ENCODE results near the gene GFRA3.

GFRA3 gene

DNA sequence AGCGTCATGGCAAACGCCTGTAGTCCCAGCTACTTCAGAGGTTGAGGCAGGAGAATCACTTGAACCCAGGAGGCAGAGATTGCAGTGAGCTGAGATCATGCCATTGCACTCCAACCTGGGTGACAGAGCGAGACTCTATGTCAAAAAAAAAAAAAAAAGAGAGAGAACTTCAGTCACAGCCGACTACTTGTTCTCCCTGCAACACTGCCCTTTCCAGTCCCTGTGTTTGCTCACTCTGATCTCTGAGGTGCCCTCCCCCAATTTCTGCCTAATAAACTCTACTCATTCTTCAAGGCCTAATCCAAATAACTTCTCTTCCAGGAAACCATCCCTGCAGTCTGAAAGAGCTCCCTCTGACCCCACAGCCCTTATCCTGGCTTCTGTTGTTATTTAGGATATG is 28.1 kb downstream of the GFRA3 start:
- DNase-seq = no peak

DNA sequence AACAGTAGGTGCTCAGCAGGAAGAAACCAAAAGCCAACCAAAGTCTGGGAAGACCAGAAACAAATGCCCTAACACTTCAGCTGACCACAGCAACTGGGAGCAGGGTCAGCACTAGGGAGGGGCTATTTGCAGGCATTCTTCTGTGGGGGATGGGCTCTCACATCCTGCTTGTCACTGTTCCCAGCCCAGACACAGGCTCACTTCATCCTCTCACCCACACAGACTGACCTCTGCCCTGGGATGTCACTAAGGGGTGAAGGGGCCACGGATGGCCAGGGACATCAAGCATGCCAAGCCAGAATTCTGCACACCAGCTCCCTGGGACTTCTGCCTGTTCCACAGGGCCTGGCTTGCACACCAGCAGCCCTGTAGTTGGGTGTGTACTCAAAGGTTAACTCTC is 28.7 kb downstream of the GFRA3 start:
- DNase-seq = no peak

DNA sequence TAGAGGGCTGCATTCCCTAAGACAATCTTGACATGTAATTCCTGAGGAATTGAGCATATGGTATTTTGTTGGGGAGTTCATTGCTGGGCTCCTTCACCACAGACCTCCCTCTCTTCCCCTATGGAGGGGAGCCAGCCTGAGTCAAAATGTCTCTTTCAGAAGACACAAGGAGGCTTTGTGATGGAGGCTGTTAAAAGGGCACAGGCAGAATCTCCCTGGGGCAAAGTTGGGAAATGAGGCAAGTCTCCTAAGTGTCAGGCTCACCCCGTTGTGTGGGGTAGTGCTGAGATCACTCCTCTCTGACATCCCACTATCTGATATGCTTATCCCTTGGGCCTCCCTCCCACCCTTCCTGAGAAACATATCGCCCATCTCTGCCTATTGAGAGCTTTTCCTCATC is 30.6 kb downstream of the GFRA3 start:
- DNase-seq = no peak

DNA sequence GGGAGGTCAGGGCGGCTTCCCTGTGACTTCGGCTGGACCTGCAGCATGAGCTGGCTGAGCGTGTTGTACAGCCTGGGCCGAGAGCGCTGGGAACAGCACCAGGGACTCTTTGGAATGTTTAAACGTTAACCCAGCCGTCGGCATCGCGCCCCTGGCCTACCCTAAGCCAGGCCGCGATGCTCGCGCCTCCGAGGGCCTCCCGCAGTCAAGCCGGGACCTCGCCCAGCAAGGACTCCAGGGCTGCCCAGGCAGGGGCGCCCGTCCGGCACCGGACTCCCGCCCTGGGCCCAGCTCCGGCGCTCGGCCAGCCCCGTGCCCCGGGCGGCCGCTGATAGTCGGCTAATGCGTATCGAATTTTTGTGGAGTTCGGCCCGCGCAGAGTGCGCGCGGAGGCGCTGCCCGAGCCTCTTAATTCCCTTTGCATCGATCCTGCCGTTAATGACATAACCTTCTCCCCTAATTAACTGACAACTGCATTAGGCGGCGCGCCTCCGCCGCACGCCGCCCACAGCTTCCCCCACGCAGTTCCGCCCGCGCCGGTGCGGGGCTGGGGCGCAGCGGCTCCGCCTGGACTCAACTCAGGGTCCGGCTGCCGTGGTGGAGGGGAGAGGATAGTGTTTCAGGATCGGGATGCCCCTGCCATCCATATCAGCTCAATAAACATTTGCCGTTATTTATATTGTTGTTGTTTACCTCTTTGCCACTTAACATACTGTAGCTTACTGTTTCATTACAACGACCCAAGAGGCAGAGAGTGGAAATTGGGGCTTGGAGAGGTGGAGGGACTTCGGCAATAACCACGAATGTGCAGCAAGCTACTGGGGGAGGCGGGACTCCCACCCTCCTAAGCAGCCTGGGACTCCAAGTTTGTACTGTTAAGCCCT is 32.5 kb downstream of the GFRA3 start:
- peak; percentile 6 for DNase-seq

DNA sequence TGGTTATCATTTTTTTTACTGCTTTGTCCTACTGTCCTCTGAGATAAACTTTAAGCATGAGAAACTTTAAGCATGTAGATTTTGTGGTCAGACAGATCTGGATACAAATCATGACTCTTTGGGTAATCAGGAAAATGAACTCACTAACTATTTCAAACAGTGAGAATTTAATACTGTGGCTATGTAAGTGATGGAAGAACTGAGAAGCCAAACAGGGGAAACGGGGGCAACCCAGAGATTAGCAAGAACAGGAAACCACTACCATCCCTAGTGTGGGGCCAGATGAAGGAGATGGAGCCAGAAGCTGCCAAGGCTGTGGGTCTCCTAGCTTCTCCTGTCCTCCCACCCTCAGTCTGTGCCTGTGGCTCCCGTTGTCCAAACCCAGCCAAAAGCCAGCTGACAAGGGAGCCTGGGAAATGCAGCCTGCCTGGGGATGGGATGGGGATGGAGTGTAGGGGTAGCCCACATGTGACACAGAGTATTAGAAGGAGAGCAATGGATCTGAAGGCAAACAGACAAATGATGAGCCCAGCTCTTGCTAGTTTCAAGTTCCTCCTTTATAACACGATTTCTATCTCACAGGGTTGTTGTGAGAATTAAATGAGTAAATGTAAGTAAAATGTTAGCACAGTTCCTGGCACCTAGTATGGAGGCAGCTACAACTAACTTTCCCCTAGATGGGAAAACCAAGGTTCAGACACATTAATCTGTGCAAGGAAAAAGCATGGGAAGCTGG is 33.6 kb downstream of the GFRA3 start:
- peak; percentile 4 for DNase-seq

DNA sequence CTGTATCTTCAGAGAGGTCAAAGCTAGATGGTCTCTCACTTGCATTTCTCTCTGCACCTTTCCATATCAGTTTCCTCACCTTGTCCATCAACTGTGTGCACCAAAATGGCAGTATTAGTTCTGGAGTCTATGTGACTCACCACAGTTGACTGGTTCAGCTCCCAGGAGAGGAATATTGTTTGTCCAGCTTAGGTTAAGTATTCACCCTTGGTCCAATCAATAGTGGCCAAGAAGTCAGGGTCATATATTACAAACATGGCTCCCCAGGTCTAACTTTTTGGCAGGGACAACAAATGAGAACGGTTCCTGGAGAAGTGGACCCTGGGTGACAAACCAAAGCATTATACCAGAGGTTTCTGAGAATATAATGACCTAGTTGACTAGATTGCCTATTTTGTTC is 36.4 kb downstream of the GFRA3 start:
- no peak for DNase-seq

DNA sequence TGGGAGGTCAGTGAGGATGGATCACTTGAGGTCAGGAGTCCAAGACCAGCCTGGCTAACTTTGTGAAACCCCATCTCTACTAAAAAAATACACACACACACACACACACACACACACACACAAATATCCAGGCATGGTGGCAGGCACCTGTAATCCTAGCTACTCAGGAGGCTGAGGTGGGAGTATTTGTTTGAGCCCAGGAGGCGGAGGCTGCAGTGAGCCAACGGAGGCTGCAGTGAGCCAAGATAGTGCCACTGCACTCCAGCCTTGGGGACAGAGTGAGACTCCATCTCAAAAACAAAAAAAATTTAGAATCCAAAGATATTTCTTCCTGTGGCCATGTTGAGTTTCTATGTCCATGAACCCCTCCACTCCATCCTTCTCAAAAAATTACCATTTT is 39.8 kb downstream of the GFRA3 start:
- no peak for DNase-seq

DNA sequence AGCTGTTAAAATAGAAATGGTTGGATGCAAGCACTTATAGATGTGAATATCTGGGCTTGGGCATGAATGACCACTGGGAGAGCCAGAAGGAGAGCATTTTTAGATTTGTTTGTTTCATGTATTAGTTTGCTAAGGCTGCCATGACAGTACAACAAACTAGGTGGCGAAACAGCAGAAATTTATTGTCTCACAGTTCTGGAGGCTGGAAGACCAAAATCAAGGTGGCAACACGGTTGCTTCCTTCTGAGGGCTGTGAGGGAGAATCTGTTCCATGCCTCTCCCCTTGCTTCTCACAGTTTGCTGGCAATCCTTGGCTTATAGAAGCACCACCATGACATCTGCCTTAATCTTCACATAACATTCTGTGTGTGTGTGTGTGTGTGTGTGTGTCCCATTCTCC is 41.1 kb downstream of the GFRA3 start:
- no peak for DNase-seq

DNA sequence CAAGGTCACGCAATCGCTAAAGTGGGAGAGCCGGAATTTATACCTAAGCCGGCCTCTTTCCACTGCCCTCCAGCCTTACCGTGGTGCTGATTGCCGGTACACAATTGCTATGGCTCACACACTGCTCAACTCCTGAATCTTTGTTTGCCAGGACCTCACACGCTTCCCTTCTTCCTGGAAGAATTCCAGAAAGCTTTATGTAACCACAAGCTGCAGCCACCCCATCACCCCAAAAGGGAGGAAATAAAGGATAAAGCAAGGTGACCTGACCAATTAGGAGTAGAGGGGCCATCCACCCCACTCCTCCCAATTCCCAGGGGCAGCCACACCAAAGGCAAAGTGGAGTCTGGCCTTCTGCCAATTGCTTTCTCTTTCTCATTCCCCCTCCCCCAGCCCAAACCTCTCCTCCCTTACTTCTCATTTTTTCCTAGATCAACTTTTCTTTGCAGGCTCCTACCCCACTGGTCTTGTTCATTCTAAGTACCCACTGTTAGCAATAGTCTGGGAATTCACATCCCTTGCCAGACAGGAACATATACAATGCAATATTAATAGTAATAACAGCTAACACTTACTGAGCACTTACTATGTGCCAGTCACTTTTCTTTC is 43.3 kb downstream of the GFRA3 start:
- peak; percentile 22 for DNase-seq

DNA sequence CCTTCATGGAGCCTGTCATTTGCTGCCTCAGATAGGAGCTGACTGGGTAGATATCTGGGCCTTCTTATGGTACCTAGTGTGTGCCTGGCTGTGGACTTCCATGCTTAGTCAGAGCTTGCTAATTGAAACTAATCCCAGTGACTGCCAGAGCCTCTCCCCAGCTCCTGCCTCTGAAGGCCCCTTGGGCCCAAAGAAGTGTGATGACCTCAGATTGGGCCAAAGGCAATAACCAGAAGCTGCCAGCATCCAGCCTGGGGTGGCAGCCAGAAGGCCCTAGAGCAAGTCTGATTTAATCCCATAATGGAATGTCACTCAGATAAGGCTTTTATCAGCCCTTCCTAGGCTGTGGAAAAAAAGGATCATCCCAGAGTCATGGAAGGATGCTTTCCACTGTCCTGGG is 44.2 kb downstream of the GFRA3 start:
- DNase-seq = no peak

DNA sequence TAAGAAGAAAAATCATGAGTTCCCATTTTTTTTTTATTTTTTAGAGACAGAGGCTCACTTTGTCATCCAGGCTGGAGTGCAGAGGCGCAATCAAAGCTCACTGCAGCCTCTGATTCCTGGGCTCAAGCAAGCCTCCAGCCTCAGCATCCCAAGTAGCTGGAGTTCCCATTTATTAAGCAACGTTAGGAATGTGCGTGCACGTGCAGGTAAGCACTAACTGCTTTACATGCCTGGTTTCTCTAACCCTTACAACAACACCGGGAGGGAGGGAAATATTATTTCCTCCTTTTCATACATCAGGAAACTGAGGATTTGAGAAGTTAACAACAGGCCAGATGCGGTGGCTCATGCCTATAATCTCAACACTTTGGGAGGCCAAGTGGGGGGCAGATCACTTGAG is 45.0 kb downstream of the GFRA3 start:
- DNase-seq = no peak

DNA sequence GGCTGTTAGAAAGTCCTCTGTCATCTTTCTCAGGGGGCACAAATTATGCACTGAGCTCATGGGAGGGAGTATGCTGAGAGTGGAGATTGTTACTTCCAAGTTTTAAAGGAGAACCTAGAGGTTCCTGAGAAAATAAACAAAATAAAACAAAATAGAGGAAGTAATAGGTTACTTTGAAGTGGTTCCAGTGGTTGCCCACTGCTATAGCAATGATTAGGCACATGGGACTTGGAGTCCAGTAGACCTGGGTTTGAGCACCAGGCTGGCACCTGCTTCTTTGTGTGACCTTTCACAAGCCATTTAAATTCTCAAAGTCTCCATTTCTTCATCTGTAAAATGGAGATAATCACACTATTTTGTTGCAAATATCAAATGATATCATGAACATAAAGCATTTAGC is 47.5 kb downstream of the GFRA3 start:
- no peak for DNase-seq

DNA sequence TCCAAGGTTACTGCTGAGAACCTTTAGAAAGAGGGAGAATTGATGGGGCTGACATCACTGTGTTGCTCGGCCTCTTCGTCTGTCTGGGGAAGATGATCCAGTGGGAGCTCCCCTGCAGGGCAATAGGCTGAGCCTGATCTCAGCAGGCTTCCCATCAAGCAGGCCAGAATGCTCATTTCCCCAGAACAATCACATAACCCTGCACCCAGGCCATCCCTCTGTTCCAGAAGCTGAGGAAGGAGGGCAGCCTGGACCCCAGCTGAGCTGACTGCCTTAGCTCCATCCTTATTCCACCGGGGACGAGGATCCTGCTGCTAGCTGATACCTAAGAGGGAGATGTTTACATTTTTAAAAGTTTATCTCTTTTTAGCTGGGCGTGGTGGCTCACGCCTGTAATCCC is 49.7 kb downstream of the GFRA3 start:
- DNase-seq = no peak

DNA sequence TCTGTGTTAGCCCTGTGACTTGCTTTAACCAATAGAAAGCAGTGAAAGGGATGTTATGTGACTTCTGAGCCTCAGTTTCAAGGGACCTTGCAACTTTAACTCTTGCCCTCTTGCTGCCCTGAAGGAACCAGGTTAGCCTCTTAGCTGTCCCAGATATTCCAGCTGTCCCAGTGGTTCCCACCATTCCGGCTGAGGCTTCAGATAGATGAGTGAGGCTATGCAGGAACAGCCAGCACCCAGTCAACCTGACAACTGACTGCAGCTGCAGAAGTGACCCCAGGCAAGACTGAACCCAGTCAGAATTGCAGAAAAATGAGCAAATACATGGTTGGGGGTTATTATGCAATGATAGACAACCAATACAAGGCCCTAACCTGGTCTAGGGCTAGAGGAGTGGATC is 50.9 kb downstream of the GFRA3 start:
- DNase-seq = no peak

DNA sequence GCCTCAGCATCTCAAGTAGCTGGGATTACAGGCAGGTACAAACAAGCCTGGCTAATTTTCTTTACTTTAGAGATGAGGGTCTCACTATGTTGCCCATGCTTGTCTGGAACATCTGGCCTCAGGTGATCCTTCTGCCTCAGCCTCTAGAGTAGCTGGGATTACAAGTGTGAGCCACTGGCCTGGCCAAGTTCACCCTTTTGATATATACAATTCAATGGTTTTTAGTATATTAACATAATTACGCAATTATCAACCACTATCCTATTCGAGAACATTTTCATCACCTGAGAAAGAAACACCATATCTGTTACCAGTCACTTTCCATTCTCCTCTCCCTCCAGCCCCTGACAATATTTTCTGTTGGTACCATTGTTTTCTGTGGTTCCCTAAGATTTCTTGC is 57.6 kb downstream of the GFRA3 start:
- no peak for DNase-seq

DNA sequence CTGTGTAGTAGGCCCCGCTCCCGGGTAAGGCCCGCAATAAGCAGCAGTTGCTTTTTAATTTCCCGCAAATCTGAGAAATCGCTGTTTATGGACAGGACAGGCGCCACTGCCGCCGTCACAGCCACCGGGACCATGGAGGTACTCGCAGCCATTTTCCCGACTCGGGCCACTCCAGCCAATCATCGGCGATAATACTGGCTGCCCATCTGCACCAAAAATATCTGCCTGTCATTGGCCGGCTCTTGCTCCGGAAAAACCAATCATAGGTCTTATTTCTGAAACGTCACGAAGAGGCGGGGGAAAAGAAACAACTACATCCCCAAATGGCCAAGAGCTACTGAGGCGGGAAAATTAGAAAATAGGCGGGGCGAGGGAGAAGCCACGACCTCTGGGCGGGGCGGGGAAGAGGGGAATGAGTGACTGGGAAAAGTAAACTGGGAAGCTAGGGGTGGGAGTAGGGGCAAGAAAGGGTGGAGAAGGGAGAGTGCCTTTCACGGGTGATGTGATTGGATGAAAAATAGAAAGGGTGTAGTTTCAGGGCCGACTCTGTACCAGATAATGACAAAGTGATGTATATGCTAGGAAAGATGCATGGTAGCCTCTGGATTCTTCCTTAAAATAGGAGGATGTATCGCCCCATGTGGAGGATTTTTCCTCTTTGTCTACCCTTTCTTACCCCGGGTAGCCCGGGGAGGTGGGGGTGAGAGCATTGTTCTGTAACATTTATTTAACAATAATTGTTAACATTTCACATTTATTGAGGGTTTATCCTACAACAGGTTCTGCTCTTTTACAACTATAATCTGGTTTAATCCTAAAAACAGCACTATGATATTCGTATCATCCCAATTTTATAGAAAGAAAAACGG is 61.0 kb downstream of the GFRA3 start, which contains the start of gene CDC23:
CDC23 (minus strand) TSS at position 163 of the 869 bp plus-strand sequence; CDS start at position 152, 11 bp downstream.
- peak; percentile 98 for DNase-seq

DNA sequence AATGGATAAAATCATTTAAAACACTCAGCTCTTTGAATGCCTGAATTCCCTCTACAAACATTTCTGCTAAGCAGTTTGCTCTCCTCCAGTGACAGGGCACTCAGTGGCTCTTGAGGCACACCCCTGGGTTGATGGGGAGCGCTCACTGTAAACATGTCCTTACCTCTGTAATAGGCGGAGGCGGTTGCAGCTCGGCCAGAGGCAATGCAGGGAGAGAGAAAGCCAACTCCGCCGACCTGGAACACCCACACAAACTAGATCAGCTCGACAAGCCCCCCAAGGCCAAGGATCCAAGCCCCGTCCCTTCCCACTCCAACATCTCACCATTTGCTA is 61.6 kb downstream of the GFRA3 start:
- DNase-seq = peak; percentile 3

DNA sequence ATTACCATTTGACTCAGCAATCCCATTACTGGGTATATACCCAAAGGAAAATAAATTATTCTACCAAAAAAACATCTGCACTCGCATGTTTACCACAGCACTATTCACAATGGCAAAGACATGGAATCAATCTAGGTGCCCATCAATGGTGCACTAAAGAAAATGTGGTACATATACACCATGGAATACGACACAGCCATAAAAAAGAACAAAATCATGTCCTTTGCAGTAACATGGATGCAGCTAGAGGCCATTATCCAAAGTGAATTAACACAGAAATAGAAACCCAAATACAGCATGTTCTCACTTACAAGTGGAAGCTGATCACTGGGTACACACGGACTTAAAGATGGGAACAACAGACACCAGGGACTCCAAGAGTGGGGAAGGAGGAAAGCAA is 63.4 kb downstream of the GFRA3 start:
- DNase-seq = no peak

Measured in suppressor macrophage treated with lipopolysaccharide for 4 hours (primary cell).